HG03064 (cell line): Measurements from ENCODE around the gene PCDH9.

Source experiments
- ATAC-seq: cut with Tn5 transposase; IDR thresholded peaks from one replicate; pipeline ENCODE4 v1.9.1; 2021; ENCODE audit warnings: low read depth; ENCODE audit not compliant: unreplicated experiment

The PCDH9 gene

GRCh38 chr13:67049744-67050143 is 180.4 kb downstream of the PCDH9 start:
- ATAC-seq = no peak

DNA sequence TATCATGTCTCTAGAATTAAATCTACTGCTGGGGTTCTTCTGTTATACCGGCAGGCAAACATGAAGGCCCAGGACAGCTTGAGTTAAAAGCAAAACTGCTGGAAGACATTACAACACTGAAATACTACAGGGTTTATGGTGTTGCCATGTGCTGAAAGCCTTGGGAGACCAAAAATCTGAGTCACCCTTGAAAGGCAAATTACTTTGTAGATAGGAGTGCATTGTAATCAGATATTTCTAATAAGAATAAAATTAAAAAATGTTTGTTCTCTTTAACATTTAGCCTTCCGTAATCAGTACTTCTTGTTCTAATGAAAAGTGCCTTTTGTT is 181.3 kb downstream of the PCDH9 start:
- no peak for ATAC-seq

DNA sequence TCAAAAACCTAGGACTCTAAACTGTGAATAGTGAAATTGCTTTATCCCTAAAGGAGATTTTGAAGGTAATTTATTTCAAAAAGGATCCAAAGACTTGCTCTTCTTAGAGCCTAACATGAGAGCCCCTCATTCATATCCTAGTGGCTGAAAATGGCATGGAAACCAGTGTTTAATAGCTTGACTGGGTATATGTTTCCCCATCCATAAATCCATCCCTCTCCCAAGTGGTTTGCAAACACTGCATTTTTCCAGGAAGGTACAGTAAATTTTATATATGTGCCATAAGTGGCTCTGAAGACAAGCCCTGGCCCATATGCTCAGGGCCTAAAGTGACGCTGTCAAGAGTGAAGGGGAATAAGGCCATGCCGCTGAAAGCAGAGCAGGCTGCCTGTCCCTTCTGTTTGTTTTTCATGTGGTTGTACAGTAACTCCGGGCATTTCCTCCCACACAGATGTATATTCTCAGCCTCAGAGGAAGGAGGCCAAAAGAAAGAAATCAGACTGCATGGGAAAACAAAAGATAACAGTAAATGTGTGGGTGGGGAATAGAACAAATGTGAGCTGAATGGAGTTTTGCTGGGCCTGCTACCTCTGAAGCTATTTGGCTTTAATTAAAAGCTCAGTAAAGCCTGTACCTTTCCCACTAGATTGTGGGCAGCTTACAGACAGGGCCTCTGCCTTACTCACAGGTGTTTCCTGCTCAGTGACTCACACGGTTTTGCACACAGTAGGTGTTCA is 181.9 kb downstream of the PCDH9 start:
- peak; percentile 77 for ATAC-seq

DNA sequence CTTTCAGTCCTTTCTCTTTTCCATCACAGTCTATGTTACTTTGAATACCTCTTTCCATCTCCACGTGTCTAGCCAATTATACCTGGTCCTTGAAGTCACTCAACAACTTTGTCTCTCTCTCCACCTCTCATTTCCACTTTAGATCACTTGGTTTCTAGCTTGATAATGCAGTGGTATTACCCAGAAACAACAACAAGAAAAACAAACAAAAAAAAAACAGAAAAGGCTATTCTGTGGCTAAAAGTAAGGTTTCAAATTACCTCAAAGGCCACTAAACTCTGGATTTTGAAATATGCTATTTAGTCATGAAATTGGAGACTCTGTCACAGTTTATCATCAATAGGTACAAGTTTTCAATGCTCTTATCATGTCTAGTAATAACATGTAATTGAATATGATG is 184.8 kb downstream of the PCDH9 start:
- ATAC-seq = no peak

DNA sequence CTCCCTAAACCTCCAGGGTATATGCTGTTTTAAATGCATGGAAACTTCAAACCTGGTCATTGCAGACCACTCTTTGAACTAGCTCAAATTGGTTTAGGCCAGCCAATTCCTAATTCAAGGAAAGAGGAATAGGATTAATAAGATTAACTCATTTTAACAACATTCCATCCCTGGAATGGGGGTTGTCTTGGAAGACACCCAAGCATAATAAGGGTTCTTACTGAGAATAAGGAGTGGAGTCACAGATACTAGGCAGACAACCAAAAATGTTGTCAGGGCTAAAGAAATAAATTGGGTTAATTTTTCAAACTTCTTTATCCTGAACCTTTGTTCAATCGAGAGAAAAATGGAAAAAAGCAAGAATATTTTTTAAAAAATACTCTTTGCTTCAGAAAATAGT is 186.2 kb downstream of the PCDH9 start:
- no peak for ATAC-seq

DNA sequence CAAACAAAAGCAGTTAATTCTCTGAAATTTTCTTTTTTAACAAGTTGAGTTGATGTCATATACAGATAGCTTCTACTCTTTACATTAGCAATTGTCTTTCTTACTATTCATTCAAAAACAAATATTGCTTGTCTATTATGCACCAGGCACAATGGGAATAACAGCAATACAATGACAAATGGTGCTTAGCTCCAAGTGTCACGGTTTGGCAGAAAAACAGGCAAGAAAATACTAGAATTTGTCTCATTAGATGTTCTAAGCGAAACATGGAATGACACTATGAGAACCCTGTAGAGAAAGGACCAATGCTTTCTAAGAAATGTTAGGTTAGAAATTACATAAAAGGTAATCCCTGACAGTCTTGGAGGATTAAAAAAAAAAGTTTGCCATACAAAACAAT is 187.6 kb downstream of the PCDH9 start:
- ATAC-seq = no peak

- no peak for ATAC-seq
Observed at GRCh38 chr13:67036699-67037457, 193.3 kb downstream of the PCDH9 start.

DNA sequence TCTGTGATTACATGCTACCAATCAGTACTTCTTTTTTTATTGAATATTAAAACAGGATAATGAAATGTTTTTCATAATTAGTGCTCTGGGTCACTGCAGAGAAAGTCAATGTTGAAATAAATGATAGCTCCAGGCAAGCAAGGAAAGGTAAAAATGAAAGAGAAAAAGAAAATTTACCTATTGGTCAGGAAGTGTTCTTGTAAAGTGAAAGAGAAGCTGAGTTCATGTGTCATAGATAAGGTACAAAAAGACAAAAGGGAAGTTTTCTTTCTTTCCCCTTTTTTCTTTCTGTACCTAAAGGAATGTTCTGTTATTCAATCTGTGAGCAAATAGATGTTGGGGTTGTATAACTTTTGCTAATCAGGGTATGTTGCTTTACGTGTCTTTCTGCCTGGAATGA is 197.0 kb downstream of the PCDH9 start:
- ATAC-seq = no peak

DNA sequence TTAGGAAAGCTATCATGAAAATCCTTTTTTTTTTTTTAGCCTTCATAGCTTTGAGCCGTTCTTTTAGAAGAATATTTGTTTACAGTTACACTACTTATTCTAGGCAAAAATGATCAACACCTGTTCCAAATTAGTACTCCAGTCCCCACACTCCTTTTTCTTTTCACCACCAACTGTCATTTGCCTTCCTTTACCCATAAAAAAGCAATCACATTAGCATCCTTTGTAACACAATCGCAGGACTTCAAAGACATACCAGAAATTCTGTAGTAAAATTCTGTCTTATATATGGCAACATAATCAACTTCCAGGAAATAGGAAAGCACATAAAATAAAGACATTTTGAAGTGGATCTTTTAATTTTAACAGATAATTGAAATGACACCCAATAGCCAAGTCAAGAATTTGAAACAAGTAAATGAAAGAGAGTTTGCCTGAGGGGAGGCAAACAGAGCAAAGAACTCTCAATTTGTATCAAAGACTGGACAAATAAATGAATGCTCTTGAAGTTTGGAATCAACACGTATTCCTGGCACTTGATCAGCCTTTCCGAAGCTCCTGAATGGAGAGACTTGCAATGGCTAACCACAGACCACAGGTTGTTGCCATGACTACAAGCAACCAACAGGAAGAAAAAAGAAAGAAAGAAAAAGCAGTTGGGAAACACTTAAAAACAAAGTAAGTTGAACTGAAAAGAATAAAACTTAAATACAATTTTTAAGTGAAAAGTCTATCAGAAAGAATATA is 206.8 kb downstream of the PCDH9 start:
- no peak for ATAC-seq

DNA sequence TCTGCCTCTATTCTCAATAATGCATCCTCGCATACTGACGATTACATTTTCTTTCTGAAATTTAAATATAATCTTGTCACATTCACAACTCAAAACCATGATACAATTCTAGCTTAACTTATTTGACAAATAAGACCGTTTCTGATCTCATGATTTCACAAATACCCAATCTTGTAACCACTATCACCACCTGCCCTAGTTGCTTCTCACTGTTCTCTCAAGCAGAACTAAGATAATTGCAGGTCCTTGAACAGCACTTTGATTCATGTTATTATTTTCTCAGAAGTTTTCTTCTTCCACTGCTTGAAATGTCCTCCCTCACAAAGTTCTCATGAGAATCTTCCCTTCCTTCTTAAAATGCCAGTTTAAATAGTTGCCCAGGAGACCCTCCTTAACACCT is 211.4 kb downstream of the PCDH9 start:
- no peak for ATAC-seq

DNA sequence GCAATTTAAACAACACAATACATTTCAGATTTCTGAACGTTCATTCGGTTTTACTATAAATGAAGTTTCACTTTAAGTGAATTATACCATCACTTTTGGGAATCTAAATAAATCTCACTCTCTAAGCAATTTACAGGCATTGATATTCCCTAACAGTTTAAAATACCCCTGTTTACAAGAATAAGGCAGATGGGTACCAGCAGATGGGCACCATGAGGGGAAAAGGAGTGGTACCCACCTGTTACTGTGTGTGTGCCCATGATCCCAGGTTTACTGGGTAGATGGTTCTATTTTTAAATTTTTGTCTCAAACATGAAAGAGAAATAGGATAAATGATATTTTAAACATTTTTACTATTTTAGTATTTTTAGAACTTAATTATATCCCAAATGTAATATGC is 212.9 kb downstream of the PCDH9 start:
- ATAC-seq = no peak

DNA sequence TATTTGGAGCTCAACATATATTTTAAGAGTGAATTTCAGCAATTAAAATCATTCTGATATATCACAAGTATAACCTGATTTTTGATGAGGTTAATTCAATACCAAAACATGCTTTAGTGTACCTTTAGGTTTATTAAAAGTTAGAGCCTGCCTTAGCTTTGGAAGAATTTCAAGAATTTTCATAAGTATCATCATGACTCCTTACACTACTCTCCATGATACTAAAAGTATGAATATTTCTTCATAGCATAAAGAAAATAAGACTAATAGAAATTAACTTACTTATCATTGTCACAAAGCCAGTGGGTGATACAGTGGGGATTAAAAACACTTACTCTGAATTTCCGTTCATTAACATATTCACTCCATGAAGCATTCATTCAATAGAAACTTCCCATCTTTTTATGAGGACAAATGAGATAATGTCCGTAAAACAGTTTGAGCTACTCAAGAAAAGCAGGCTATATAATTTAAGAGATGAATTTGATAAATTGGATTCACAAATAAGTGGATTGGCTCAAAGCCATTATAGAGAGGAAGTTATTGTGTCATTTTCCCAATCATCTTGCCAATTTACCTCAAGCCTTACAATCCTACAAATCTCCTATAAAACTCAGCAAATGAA is 214.0 kb downstream of the PCDH9 start:
- no peak for ATAC-seq

DNA sequence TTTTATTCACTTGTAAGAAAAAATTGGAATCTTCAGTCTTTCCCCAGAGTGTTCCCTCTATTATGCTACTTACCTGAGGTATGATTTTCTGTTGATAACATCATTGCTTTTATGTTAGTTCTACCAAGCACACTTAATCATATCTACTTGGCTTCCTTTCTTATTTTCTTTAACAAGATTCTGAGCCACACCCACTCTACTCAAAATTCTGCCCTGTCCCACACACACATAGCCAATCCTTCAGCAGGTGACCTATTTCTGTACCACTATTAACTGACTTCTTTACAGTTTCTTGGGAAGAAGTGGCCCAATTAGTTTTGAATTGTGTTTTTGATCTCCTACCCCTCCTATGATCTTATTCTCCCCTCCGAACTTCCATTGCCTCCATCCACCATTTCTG is 215.7 kb downstream of the PCDH9 start:
- ATAC-seq = no peak

GRCh38 chr13:67013709-67014108 is 216.4 kb downstream of the PCDH9 start:
- no peak for ATAC-seq

GRCh38 chr13:67008075-67008668 is 222.0 kb downstream of the PCDH9 start:
- ATAC-seq = no peak

DNA sequence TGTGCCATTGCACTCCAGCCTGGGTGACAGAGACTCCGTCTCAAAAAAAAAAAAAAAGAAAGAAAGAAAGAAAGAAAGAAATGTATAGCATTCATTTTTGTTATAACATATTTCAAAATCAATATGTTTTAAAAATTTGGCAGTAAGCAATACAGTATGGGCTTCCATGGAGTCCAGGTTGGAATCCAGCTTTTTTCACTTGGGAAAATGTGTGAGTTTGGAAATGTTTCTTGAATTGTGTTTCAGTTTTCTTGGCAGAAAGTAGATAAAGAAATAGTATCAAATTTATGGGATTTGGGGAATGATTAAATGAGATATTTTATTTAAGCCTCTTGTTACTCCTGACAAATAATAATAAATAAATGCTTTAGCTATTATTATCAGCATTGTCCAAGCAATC is 225.6 kb downstream of the PCDH9 start:
- no peak for ATAC-seq

DNA sequence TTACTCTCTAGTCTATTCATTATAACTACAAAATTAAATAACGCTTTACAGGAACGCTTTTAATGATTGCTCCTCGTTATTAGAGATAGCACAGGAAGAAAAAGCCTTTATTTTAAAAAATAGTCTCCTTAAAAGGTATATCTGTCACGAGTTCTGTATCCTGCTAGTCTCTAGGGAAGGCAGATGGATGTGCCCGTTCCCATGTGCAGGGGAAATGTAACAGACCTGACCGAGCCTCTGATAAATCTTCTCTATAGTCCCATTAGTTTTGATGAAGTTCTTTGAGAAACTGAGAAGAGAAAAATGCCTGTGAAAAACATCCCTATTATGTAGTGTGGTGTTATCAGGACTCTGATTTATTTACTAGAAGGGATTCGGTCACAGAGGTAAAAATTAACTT is 226.4 kb downstream of the PCDH9 start:
- ATAC-seq = no peak

DNA sequence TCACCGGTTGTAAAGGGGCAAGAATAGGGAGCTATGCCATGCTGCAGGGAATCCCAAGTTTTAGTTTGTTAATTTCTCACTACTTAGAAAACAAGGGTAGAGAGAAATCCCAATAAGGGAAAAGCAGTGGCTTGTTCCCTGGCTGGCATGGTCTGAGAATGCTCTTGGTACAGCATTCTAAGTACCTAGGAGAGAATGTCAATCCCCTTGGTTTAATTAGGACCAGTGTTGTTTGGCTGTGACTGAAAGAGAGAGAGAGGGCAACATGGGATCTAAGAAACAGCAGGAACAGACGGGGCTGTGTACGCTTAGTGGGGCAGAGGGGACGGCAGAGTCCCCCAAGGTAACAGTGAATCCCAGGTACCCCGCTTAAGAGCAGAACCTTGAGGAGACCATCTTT is 228.8 kb downstream of the PCDH9 start:
- ATAC-seq = no peak

GRCh38 chr13:66996503-66996902 is 233.6 kb downstream of the PCDH9 start:
- ATAC-seq = no peak

DNA sequence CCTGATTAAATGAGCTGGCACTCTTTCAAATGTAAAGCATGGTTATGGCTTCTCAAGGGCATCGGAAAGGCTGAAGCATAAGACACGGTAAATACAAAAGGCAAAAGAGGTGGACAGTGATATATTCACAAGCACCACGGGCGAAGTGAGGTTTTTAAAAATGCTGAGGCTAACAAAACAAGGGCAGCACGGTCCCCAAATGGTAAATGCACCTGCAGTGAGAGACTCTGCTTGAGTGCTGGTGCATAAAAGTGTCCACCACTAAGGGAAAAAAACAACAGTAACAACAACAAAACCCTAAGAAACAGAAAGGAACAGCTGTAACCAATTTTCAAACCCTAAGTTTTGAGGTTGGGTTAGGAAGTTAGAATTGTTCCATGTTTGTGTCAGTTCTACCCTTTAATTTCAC is 234.9 kb downstream of the PCDH9 start:
- ATAC-seq = peak; percentile 86
